Head of caudate nucleus (tissue), 42 donors: ENCODE data around the gene ZNF182.
"Not testable (repeated sequence)": the region's sequence is repeated elsewhere in the genome, so short reads cannot be mapped to it uniquely, and the experiment has no call there.

Source experiments
- DNase-seq, 42 donors: peaks; one replicate each; pipeline versions ENCODE4 v3.0.0 to v3.0.0-alpha.2; 2020 to 2021; ENCODE audit warnings: mixed read lengths in 7 of 42
- intact Hi-C: fragments of 100-400 bp; cut with DNase I; formaldehyde crosslinking; loops from one replicate; pipeline ENCODE4 v1.15.0; 2022

ZNF182 gene

DNA sequence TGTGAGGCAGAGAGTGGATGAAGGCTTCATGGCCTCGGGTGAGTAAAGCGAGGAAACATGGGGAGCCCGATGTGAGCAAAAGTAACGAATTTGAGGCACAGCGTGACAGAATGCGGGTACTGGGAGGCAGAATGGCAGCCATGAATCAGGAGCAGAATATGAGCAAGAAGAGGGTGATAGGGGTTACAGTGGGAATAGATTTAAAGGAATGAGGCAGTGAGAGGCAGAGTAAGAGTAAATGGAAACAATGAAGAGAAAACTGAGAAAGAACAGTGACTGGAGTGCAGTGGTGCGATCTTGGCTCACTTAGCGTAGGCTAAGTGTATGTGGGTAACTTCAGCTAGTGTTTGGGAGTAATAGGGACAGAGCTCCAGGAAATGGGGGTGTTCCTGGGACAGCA is 2.9 kb upstream of the ZNF182 start, which contains the start of gene SPACA5:
TSS of gene SPACA5 (plus strand) at position 301 of the 400 bp plus-strand sequence. CDS start 815 bp downstream, outside the sequence.
- intact Hi-C loops, DNase-seq: not testable (repeated sequence)

DNA sequence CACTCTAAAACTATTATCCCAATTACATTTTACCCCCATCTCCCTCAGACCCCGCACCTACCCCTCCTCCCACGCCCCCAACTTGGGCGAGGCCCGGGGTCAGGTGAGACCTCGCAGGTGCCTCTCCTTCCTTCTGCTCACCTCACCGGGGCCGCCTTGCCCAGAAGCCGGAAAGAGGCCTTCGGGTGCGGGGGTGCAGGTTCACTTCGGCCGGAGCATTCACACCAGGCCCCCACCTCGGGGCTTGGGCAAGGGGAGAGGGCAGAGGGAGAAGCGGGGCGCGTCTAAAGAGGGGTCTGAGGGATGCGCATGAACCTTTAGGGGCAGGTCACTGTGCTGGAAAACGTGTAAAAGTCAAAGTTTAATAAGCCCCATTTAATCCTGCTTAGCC is 427 bp downstream of the ZNF182 start:
- intact Hi-C loops, result no loop called here
- peak in 12 of 42 donors; percentile 1 to 40 (median 9) for DNase-seq

DNA sequence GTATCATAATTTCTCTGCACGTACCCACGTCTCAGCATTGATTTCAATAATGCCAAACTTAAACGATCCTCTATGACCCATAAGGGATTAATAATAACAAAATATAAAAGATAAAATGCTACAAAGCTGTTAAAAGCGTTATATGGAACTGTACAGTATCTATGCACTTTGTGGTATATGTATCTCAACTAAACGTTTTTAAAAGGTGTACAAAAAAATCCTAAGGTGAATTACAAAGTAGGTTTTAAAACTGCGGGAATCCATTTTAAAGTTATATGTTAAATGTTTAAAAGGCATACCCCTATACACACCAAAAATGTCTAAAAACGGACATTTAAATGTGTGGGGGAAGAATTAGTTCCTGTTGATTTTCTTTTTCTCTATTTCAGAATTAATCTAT is 860 bp downstream of the ZNF182 start:
- intact Hi-C loops, result no loop called here

DNA sequence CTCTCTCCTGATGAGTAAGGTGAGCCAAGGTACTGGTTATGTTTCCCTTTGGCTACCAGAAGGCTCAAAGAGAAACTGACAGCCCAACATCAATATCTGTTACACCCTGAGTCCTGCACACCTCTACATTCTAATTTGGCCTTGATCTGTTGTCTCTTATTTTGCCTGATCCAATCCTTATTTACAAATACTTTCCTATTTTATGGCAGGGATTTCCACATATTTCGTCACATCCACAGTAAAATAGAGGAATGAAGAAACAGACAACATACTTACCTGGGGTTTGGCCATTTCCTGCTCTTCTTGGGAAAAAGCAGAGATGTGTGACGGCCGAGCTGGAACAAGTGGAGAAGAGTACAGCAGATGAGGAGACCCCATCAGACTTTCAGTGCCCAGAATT is 1.5 kb downstream of the ZNF182 start:
- no peak for DNase-seq
- intact Hi-C loops, result no loop called here

More for the DNA sequence above, 860 bp downstream of the ZNF182 start:
- no peak for DNase-seq

DNA sequence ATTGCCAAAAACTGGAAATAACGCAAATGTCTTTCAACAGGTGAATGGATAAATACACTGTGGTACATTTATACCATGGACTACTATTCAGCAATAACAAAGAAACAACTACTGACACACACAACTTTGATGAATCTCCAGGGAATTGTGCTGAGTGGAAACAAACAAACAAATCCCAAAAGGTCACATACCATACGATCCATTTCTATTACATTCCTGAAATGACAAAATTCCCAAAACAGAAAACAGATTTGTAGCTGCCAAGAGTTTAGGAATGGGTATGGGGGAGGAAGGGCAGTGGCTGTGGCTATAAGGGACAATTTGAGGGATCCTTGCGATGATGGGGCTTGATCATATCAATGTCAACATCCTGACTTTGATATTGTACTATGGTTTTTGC is 2.5 kb downstream of the ZNF182 start:
- intact Hi-C loops, result no loop called here
- no peak for DNase-seq

DNA sequence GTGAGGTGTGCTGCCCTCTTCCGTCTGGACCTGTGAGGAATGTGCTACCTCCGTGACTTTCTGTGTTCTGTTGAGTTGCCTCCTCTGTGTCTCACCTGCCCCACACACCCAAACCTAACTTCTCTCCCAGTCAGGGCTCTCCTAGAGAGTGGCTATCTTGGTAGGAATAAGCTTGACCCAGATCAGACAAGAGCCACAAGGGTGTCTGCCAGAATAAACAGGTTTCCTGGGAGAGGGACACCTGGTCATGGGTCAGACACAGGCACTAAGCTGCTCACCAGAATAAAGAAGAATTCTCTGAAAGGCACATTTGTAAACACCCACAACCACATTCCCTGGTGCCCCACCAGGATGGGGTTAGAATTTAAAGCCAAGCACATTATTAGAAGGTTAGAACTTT is 11.1 kb downstream of the ZNF182 start:
- intact Hi-C loops, result no loop called here
- DNase-seq, result no peak

DNA sequence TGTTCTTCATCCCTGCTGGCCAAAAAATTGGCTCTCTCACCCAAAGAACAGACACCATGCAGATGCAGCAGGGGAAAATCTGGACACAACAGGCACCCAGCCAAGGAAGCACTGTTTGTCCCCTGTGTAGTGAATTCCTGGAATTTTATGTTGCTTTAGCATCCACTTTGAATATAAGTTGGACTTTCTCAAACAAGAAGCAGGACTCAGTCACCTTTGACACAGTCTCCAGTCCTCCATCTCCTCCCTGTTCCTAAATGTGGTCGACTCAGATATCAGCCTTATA is 11.8 kb downstream of the ZNF182 start:
- intact Hi-C loops, result no loop called here
- no peak for DNase-seq

DNA sequence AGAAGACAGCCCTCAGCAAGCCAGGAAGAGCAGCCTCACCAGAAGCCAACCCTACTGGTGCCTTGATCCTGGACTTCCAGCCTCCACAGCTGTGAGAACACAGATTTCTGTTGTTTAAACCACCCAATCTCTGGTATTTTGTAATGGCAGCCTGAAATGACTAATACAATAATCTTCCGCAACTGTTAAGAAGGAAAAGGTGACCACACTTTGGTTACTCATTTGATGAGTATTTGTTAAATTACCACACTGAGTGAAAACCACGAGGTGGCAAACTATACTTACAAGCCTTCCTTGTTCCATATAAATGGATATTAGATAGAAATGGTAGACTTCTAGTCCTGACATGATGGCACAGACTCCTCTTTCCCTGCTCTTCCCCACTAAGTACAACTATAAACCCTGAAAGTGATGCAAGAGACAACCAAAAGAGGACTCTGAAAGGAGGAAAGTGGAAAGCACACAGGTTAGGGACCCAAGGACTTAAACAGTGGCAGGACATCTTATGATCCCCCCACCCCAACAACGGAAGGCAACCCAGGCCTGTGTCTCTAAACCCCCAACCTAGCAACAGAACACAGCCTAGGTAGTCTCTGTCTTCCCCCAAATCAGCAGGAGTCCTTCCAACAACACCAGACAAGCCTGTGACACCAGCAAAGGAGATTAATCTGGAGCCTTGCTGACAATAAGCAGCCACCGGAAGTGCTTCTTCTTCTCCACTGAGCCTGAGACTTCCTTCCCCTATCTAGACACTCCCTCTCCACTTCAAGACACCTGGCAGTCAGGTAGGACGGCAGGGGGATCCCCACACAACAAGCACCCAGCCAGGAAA is 12.3 kb downstream of the ZNF182 start:
- DNase-seq, result no peak
- intact Hi-C loops, result no loop called here

DNA sequence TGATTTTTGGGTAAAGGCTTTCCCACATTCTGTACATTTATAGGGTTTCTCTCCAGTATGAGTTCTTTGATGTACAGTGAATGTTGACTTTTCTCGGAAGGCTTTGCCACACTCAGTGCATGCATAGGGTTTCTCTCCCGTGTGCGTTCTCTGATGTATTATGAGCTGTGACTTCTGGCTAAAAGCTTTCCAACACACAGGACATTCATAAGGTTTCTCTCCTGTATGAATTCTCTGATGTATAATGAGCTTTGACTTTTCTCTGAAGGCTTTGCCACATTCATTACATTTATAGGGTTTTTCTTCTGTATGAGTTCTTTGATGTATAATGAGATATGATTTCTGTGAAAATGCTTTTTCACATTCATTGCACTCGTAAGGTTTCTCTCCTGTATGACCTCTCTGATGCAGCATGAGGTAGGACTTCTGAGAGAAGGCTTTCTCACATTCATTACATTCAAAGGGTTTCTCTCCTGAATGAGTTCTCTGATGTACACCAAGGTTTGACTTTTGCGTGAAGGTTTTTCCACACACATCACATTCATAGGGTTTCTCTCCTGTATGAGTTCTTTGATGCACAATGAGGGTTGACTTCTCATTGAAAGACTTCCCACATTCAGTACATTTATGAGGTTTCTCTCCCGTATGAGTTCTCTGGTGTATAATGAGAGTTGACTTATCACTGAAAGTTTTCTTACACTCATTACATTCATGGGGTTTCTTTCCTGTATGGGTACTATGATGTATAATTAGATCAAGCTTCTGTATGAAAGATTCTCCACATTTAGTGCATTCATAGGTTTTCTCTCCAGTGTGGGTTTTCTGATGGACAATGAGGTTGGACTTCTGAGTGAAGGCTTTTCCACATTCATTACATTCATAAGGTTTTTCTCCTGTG is 27.3 kb downstream of the ZNF182 start:
- intact Hi-C loops, result no loop called here
- no peak for DNase-seq

DNA sequence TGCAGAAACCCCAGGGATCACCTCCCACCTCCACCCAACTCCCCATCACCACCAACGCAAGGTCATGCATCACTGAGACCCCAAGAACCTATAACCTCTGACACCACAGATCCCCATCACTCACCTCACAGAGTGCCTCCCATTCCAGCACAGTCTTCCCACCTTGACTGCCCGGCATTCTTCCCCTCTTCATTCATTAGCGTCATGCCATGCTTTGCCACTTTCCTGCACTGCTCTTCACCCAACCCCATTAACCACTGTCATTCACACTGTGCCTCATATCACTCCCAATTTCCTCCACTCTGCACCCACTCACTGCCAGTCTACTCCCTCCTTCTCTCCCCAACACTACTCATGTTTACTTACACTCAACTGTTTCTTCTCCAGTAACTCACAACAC is 30.6 kb downstream of the ZNF182 start:
- DNase-seq, result no peak
- intact Hi-C loops, result no loop called here

DNA sequence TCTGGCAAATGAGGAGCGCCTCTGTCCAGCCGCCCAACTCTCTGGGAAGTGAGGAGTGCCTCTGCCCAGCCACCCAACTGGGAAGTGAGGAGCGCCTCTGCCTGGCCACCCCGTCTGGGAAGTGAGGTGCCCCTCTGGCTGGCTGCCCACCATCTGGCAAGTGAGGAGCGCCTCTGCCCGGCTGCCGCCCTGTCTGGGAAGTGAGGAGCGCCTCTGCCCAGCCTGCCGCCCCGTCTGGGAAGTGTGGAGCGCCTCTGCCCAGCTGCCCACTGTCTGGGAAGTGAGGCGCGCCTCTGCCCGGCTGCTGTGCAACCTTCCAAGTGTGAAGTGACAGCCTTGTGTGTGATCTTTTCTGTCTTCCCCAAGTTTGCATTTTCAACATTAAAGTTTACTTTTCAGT is 38.3 kb downstream of the ZNF182 start:
- DNase-seq, intact Hi-C loops: not testable (repeated sequence)

DNA sequence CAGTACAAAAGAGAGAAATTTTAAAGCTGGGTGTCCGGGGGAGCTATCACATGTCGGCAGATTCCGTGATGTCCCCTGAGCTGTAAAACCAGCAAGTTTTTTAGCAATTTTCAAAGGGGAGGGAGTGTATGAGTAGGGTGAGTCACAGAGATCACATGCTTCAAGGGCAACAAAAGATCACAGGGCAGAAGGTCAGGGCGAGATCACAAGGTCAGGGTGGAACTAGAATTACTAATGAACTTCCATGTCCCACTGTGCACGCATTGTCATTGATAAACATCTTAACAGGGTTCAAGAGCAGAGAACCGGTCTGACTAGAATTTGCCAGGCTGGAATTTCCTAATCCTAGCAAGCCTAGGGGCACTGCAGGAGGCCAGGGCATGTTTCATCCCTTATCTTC is 42.0 kb downstream of the ZNF182 start:
- DNase-seq, intact Hi-C loops: not testable (repeated sequence)

DNA sequence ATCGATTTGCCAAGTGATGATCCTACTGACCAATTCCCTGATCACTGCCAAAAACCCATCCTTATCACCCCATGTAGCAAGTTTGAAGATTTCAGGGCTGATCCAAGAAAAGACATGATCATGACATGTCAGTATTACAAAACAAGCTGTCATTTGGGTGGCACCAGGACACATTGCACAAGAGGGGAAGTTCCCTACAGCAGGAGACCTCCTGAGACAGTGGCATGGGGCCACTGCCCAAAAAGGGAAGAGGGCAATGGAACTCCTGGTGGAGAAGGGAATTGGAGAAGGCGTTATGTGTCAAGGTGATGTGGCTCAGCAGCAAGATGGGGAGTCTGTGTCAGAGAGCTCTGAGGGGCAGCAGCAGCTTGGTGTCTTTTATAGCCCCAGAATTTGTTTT is 43.4 kb downstream of the ZNF182 start:
- intact Hi-C loops, result no loop called here
- DNase-seq, result no peak

DNA sequence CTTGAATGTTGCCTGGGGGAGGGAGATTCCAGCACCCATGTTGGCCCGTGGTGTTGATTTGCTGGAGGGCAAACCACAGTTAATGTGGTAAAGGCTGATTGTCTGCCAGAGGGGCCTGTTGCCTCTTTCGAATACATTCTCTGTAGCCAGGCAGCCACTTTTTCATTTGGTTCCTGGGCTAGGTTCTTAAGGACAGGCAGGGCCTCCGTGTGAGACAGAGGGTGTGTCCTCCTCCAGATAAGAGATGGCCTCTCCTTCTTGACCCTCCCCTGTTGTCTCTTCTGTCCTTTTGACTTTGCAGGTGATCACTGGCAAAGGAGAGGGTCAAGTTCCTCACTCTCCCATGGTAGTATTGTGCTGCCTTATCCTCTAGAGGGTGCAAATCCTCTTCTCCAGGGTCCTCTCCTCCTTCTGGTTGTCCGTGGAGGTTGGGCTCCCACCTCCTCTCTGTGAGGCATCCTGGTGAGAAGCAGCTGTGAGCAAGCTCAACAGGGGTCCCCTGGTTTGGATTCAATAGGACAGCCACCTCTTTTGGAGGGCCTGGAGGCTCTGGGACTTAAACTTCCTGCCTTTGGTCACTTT is 44.9 kb downstream of the ZNF182 start:
- no peak for DNase-seq
- intact Hi-C loops, result no loop called here

DNA sequence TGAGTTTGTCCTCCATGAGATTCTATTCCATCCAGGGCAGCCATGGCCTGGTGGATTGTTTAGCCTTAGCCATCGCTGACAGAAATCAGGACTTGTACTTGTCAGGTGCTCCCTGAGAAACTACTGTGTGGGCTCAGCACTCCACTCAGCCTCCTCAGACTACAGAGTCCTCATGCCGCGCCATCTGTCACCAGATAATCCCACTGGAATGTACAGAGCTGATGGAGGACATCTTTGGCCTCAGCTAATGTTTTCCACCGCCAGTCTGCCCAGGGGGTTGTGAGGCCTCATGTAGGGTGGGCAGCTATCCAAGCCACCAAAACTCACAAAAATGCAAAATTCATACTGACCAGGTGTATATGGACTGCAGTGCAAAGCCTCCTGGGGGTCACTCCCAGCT is 45.6 kb downstream of the ZNF182 start:
- DNase-seq, intact Hi-C loops: not testable (repeated sequence)

DNA sequence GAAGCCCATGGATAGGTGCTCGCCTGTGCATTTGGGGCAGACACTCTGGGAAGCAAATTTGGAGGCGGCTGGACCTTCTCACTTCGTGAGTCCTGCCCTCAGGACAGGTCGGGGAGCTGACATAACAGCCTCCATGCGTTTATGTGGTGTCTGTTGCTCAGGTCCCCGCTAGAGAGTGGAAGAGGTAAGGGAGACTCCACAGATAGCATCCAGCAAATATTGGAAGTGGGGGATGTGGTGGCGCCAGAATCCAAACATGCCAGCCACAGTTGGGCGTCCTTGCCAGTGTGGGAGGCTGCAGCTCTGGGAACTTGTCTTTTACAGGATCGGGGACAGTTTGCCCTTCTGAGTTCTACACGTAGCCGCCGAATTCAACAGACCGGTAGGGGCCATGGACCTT is 47.8 kb downstream of the ZNF182 start:
- intact Hi-C loops, result no loop called here
- DNase-seq, result no peak

DNA sequence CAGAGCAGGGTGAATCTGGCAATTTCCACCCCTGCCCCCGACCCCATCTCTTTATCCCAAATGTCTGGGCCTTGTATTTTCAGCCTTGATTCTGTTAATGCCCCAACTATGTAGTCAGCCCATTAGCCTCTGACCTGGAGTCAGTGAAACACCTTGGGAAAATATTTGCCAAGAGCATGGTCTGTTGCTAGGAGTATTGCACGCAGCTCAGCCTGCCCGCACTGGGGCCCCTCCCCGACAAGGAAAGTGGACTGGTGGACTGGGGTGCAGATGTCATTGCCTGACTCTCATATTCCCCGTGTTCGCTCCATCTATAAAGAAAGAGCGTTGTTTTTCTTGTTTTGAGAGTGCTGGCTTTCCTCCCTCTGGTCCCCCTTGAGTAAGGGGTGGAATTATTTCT is 48.5 kb downstream of the ZNF182 start:
- intact Hi-C loops, result not testable (repeated sequence)

DNA sequence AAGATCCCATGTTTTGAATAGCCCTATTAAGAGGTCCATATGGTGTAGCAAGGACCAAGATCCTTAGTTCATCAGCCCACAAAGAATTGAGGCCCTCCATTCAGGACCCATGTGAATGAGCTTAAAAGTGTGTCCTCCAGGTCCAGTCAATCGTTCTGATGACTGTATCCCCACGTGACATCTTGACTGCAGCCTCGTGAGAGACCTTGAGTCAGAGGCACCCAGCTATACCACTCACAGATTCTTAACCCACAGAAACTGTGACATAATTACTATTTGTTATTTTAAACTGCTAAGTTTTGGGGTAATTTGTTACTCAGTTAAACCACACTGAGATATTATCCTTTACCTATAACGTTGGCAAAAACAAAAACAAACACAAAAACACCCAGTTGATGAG is 62.4 kb downstream of the ZNF182 start:
- intact Hi-C loops, result no loop called here
- no peak for DNase-seq

More for the DNA sequence above, 48.5 kb downstream of the ZNF182 start:
- not testable (repeated sequence) for DNase-seq

DNA sequence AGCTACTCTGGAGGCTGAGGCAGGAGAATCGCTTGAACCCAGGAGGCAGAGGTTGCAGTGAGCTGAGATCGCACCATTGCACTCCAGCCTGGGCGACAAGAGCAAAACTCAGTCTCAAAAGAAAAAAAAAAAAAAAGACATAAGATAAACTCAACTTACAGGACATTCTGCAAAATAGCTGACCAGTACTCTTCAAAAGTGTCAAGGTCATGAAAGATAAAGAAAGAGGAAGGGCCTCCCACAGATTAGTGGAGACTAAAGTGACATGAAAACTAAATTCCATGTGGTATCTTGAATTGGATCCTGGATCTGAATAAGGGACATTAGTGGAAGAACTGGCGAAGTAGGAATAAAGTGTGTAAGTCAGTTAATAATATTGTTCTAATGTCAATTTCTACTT is 63.3 kb downstream of the ZNF182 start:
- intact Hi-C loops, result no loop called here
- DNase-seq, result no peak

DNA sequence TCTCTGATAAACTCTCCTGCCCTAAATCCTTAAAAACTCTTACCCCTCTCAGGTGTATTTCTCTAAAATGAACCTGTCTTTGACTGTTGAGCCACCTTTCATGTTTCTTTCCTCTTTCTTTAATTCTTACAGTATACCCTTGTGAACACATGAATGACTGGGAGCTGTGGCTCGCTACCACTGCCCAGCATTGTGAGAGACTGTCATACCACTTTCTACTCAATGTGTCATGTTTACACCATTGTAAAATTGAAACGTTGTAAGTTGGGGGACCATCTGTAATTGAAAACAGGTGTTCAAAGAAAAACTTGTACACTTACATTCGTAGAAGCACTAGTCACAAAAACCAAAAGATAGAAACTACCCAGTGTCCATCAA is 66.9 kb downstream of the ZNF182 start:
- DNase-seq, result no peak
- intact Hi-C loops, result no loop called here
